RWPE2 (cell line): Measurements from ENCODE around the gene RBM47.

ENCODE experiments used
- ATAC-seq: fragments of 200-7000 bp; cut with Tn5 transposase; 3 replicates; pipeline ENCODE4 v1.9.1; 2021; ENCODE audit warnings: low read depth
- DNase-seq: peaks from one replicate; pipeline ENCODE4 v3.0.0-alpha.2; 2020; ENCODE audit warnings: low spot score
- H3K27ac ChIP-seq: fragments of 450-650 bp; 2 replicates; pipeline ENCODE4 v1.5.1; 2017; ENCODE audit warnings: mild to moderate bottlenecking; ENCODE audit not compliant: poor library complexity, severe bottlenecking
- H3K27me3 ChIP-seq: fragments of 250-450 bp; sonication (Bioruptor Pico); 2 replicates; pipeline ENCODE4 v1.5.1; 2021; ENCODE audit warnings: mild to moderate bottlenecking, moderate library complexity; ENCODE audit not compliant: insufficient read depth, poor library complexity, severe bottlenecking
- H3K36me3 ChIP-seq: fragments of 250-450 bp; sonication (Bioruptor Pico); 2 replicates; pipeline ENCODE4 v1.5.1; 2020; ENCODE audit warnings: low read depth, mild to moderate bottlenecking, moderate library complexity
- H3K4me1 ChIP-seq: fragments of 250-450 bp; sonication (Bioruptor Pico); 2 replicates; pipeline ENCODE4 v1.5.1; 2021; ENCODE audit warnings: mild to moderate bottlenecking, moderate library complexity; ENCODE audit not compliant: insufficient read depth, poor library complexity, severe bottlenecking
- H3K4me3 ChIP-seq: fragments of 250-450 bp; sonication (Bioruptor Pico); 2 replicates; pipeline ENCODE4 v1.5.1; 2021; ENCODE audit warnings: mild to moderate bottlenecking, moderate library complexity; ENCODE audit not compliant: severe bottlenecking
- H3K9me3 ChIP-seq: fragments of 250-450 bp; sonication (Bioruptor Pico); 2 replicates; pipeline ENCODE4 v1.5.1; 2021; ENCODE audit warnings: mild to moderate bottlenecking, moderate library complexity; ENCODE audit not compliant: severe bottlenecking
- CTCF ChIP-seq: fragments of 450-650 bp; IDR thresholded peaks from one replicate; pipeline ENCODE4 v1.5.1; 2017; ENCODE audit warnings: mild to moderate bottlenecking, moderate library complexity; ENCODE audit not compliant: poor library complexity, severe bottlenecking

The RBM47 gene

GRCh38 chr4:40500781-40501180, 128.9 kb downstream of the RBM47 start:
- DNase-seq (no peak), ATAC-seq (no peak)
- H3K9me3 ChIP-seq, result no peaks in the 10 kb centered on the region
- H3K4me1 ChIP-seq, result peaks cover under 1% of the 10 kb centered on the region
- TF ChIP-seq CTCF, result no peak
- no peaks in the 10 kb centered on the region for H3K27me3 ChIP-seq
- H3K36me3 ChIP-seq, result no peaks in the 10 kb centered on the region
- H3K4me3 ChIP-seq, result no peak overlapping the region
- no peak overlapping the region for H3K27ac ChIP-seq

GRCh38 chr4:40493160-40493559, 136.5 kb downstream of the RBM47 start:
- H3K27me3 ChIP-seq, result no peaks in the 10 kb centered on the region
- H3K27ac ChIP-seq, result no peak overlapping the region
- TF ChIP-seq CTCF, result no peak

GRCh38 chr4:40492691-40493090, 137.0 kb downstream of the RBM47 start:
- Histone ChIP-seq H3K36me3 (no peaks in the 10 kb centered on the region), H3K9me3 (no peaks in the 10 kb centered on the region), H3K27me3 (no peaks in the 10 kb centered on the region), H3K27ac (no peak overlapping the region), H3K4me3 (no peak overlapping the region), H3K4me1 (peaks cover 6% of the 10 kb centered on the region)
- TF ChIP-seq CTCF, result no peak
- ATAC-seq (no peak), DNase-seq (no peak)

More at GRCh38 chr4:40493160-40493559, 136.5 kb downstream of the RBM47 start:
- Histone ChIP-seq H3K4me3 (no peak overlapping the region), H3K4me1 (peaks cover 6% of the 10 kb centered on the region), H3K9me3 (no peaks in the 10 kb centered on the region), H3K36me3 (no peaks in the 10 kb centered on the region)
- ATAC-seq (no peak), DNase-seq (no peak)

GRCh38 chr4:40490481-40490880, 139.2 kb downstream of the RBM47 start:
- Histone ChIP-seq H3K27ac (no peak overlapping the region), H3K4me3 (no peak overlapping the region), H3K4me1 (peaks cover 17% of the 10 kb centered on the region), H3K36me3 (no peaks in the 10 kb centered on the region), H3K27me3 (no peaks in the 10 kb centered on the region), H3K9me3 (no peaks in the 10 kb centered on the region)
- ATAC-seq (no peak), DNase-seq (no peak)
- no peak for TF ChIP-seq CTCF

- H3K27ac ChIP-seq, result no peak overlapping the region
- no peak for ATAC-seq
- no peak for DNase-seq
These were observed 139.7 kb downstream of the RBM47 start for GRCh38 chr4:40489961-40490360.

More at GRCh38 chr4:40489961-40490360, 139.7 kb downstream of the RBM47 start:
- TF ChIP-seq CTCF, result no peak
- Histone ChIP-seq H3K4me1 (peaks cover 17% of the 10 kb centered on the region), H3K4me3 (no peak overlapping the region), H3K36me3 (no peaks in the 10 kb centered on the region), H3K9me3 (no peaks in the 10 kb centered on the region), H3K27me3 (no peaks in the 10 kb centered on the region)
